GM12891 (cell line): Measurements from ENCODE around the gene TM7SF3.

ENCODE experiments used
- DNase-seq: peaks from one replicate; pipeline ENCODE4 v3.0.0; 2011; ENCODE audit warnings: low spot score; ENCODE audit not compliant: insufficient read length
- FAIRE-seq: peaks from 2 replicates; lab custom pipeline; 2011; peaks lifted over from hg19 to GRCh38; lab: Jason Lieb, UNC
- PAX5 ChIP-seq: IDR thresholded peaks from 2 replicates; pipeline ENCODE4 v1.6.1; 2011; ENCODE audit warnings: low read length, moderate library complexity, mild to moderate bottlenecking; ENCODE audit not compliant: insufficient read depth, severe bottlenecking
- POLR2A ChIP-seq: IDR thresholded peaks from 2 replicates; pipeline ENCODE4 v1.6.1; 2011; ENCODE audit warnings: low read depth, low read length, control low read depth
- POLR2AphosphoS5 ChIP-seq: IDR thresholded peaks from 2 replicates; pipeline ENCODE4 v1.6.1; 2011; ENCODE audit warnings: low read depth, low read length, control low read depth
- POU2F2 ChIP-seq: IDR thresholded peaks from 2 replicates; pipeline ENCODE4 v1.6.1; 2011; ENCODE audit warnings: low read depth, mild to moderate bottlenecking, control low read depth, low read length, moderate library complexity
- SPI1 ChIP-seq: IDR thresholded peaks from 2 replicates; pipeline ENCODE4 v1.6.1; 2011; ENCODE audit warnings: low read depth, low read length, control low read depth
- TAF1 ChIP-seq: IDR thresholded peaks from 2 replicates; pipeline ENCODE4 v1.6.1; 2011; ENCODE audit warnings: low read depth, low read length, control low read depth

Gene TM7SF3

DNA sequence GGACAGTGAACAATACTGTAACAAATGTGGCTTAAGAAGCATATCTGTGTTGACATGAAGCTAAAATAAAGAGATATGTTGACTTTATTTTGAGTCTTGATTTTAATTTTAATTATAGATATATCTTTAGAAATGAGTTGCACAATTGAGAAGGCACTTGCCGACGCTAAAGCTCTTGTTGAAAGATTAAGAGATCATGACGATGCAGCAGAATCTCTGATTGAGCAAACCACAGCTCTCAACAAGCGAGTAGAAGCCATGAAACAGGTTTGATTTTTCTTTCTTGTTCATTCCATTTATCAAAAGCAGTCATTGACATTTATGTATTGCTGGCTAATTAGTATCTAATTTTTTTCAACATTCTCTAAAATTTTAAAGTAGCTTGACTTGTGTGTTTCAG is 60.2 kb downstream of the TM7SF3 start:
- TF ChIP-seq POLR2AphosphoS5 (no peak), SPI1 (no peak), TAF1 (no peak), POLR2A (no peak), POU2F2 (no peak), PAX5 (no peak)
- DNase-seq = no peak
- no peak for FAIRE-seq

DNA sequence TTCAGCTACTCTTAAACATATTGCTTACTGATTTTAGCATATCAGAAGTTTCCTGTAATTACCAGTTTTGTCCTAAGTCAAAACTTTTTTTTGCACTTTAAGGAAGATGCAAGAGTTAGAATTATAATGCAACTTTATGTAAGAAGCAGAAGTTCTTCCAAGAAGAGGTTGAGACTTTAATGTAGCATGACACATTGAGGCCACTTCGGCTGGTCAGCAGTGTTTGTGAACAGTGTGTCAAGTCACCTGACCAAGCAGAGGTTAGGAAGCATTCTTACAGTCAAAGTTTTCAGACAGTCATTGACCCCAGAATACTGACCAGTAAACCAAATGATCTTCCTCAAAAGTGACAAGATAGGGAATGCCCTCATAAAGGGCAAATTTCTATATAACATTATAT is 60.7 kb downstream of the TM7SF3 start:
- FAIRE-seq = no peak
- no peak for DNase-seq

DNA sequence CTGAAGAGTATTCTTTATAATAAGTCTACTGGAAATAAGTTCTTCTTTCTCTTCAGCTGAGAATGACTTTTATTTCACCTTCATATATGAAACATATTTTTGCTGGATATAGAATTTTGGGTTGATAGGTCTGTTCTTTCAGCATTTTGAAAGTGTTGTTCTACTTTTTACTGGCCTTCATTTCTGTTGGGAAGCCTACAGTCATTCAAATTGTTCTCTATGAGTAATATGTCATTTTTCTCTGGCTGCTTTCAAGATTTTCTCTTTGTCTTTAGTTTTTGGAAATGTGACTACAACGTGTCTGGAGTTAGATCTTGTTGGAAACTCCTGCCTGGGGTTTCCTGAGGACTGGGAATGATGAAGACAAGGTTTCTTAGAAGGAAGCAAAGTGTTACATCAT is 65.9 kb downstream of the TM7SF3 start:
- DNase-seq (no peak), FAIRE-seq (no peak)
- no peak for TF ChIP-seq TAF1
- TF ChIP-seq POU2F2 = no peak
- TF ChIP-seq PAX5 = no peak
- TF ChIP-seq POLR2A = no peak

More for the DNA sequence above, 60.7 kb downstream of the TM7SF3 start:
- TF ChIP-seq SPI1 = no peak
- TF ChIP-seq POU2F2 = no peak
- no peak for TF ChIP-seq POLR2A
- no peak for TF ChIP-seq POLR2AphosphoS5
- TF ChIP-seq PAX5 = no peak
- TF ChIP-seq TAF1 = no peak

DNA sequence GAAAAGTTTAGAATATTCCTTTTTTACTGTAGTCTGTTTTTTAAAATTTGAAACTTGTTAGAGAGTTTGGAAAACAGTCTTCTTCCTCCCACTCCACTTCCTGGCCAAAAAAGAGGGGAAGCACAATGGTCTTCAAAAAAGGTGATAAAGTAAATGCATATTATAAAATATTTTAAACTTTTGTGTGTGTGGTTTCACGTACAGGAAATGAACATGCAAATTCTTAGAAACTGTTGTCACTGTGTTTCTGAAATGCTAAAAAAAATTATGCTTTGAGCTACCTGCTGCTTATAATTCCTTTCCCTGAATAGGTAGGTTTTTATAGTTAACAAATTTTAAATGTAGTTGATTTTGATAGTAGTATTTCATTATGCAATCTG is 73.0 kb downstream of the TM7SF3 start:
- no peak for FAIRE-seq
- TF ChIP-seq POLR2AphosphoS5 (no peak), SPI1 (no peak), POLR2A (no peak), PAX5 (no peak)
- DNase-seq = no peak

DNA sequence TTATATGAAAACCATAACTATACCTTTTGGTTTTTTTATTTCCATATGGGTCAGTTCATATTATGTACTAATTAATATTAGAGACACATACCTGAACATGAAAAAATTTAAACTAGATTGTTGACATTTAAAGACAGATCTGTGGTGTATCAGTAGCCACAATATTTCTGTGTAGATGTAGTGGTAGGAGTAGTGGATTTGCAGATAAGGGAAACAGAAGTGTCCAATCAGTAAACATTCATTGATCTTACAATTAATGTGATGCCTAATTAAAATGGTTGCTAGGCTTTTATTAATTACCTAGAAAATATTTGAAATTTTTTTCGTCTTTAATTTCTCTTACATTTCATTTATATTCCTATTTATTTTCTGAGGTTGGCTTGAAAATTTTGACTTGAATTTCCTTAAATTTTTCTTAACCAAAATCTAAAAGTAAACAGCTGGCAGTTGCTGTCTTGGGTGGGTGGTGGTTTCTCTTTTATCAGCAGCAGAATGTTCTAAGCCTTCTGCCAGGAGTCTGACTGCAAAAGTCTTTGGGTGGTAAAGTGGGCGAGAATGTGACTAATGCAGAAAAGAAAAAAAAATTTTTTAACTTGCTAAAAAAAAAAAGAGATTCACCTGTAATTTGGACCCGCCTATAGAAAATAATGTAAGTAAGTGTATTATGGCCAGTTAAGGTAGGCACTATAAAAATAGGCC is 73.5 kb downstream of the TM7SF3 start:
- FAIRE-seq = no peak
- TF ChIP-seq POLR2A (no peak), POLR2AphosphoS5 (no peak), PAX5 (no peak), POU2F2 (no peak), TAF1 (no peak), SPI1 (no peak)
- DNase-seq = no peak

DNA sequence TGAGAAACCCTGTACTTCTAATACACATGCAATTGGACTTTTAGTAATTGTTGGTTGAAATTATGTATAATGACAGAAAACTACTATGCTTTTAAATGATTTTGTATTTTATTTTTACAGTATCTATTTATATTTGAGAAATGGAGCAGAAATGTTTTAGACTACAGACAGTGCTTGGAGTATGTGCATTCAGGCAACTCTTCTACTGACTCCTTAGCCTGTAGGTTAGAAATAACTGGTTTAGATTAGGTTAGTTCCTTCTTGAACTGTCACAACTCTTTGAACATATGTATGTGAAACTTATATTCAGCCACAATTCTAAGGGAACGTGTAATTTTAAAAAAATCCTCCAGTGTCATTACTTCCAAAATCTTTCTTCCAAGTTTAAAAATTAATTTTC is 74.2 kb downstream of the TM7SF3 start:
- no peak for FAIRE-seq
- no peak for TF ChIP-seq POLR2AphosphoS5
- TF ChIP-seq POU2F2 = no peak
- TF ChIP-seq TAF1 = no peak
- no peak for TF ChIP-seq POLR2A
- TF ChIP-seq SPI1 = no peak
- no peak for TF ChIP-seq PAX5
- DNase-seq = no peak

DNA sequence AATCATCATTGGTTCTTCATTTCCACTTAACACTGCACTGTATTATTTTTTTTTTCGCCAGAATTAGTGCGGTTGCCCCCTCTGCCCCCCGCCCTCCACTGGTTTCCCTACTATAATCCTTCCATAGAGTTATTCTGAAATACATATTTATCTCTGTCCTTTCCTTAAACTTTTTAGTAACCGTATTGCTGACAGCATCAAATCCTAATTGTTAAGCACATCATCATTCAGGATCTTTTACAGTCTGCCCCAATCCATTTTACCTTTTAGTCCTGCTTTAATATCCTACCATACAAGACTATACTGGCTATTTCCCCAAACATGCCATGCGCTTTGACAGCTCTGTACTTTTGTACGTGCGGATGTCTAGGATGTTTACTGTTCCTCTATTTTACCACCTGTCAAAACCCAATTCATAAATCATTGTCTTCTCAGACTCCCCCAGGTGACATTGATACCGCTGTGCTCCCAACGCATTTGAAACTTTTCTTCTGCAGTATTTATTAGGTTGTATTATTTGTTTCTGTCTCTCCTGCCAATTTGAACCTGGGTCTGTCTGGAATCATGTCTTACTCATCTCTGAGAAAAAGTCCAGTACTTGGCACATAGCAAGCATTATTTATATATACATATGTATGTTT is 74.9 kb downstream of the TM7SF3 start:
- FAIRE-seq (peak; percentile 56), DNase-seq (no peak)
- TF ChIP-seq SPI1 = peak; percentile 48; the same call in 1 of the 2 replicates
- no peak for TF ChIP-seq POLR2AphosphoS5

DNA sequence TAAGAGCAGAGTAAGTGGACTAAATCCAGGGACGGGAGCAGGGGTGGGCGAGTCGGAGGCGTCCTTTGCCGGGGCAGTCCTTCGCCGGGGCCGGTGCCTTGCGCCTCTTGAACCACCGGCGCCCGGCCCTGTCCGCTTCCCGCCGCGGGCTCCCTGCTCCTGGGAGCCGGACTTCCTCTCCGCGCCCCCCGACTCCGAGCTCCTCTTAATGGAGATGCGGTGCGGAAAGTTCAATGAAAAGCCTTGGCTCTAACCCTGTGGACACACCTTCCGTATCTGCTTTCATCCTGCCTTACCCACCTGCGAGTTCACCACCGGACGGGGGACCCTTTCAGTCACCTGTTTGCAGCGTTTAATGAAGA is 75.5 kb downstream of the TM7SF3 start:
- DNase-seq = no peak
- TF ChIP-seq POLR2AphosphoS5 = no peak
- TF ChIP-seq SPI1 = peak; percentile 19; the same call in 1 of the 2 replicates
- no peak for FAIRE-seq

DNA sequence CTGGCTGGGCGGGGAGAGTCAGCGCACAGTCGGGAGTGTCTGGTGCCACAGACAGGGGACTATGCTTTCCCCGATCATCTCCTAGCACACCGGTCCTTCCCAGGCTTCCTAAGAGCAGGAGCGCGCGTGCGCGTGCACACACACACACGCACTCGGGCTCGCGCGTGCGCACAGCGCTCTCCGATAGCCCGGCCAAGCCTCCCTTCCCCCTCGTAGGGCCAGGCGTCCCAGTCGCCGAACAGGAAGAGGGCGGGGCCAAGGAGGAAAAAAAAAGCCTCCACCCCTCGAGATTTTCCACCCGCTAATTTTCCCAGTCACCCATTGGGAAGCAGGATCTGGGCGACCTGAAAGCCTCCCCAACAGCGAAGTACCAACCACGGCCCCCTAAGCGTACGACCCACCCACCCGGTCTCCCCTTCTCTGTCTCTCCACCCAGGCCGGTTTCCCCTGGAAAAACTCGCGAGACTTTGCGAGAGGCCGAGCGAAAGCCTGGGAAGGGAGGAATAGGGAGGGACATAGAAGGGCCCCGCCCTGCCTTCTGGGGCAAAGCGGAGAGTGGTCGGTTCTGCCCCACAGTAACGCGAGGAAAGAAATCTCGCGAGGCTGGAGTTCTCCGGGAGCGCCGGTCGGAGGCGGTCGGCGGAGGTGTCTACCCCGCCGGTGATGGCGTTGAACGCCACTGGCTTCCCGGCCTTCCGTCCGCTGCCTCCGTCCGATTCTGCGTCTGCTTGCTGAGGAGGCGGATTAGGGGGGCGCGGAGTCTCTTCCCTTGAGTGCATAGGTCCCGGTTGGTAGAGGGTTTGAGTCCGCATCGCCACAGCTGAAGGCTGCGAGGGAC is 76.1 kb downstream of the TM7SF3 start, which contains the start of the genes FGFR1OP2 and INTS13:
FGFR1OP2 (plus strand) TSS at position 608 of the 838 bp plus-strand sequence. CDS start 15,689 bp downstream, outside the sequence.
INTS13 (minus strand) TSS at position 119 of the 838 bp plus-strand sequence. CDS start 1,178 bp downstream, outside the sequence.
- FAIRE-seq (peak; percentile 97), DNase-seq (peak; percentile 75)
- TF ChIP-seq PAX5 = no peak
- TF ChIP-seq POLR2A = peak; percentile 97
- peak; percentile 78 for TF ChIP-seq POU2F2
- no peak for TF ChIP-seq SPI1
- peak; percentile 76 for TF ChIP-seq TAF1
- TF ChIP-seq POLR2AphosphoS5 = peak; percentile 93

DNA sequence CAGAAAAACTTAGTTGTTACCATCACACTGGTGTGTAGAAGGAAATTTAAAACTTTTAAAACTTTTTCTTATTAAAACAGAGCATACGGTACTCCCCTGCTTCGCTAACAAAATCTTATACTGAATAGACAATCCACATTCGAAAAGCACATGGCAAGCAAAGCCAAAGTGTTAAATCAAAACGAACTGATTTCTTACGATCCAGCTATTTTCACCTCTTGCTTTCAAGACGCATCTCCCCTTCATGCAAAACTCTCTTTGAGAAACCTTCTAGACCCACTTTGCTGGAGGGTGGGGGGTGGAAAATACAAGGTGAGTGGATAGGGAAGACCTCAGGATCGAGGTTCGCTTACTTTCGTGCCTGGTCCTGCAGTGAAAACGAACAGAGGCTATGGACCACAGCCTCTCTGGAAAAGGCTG is 76.7 kb downstream of the TM7SF3 start:
- DNase-seq (no peak), FAIRE-seq (no peak)
- TF ChIP-seq POLR2A (no peak), SPI1 (no peak), TAF1 (no peak), POU2F2 (no peak), POLR2AphosphoS5 (no peak), PAX5 (no peak)
